Vagina (tissue), 2 donors: ENCODE results near the gene HCN4. TPM values are rescaled to one million over a fixed set of nuclear protein-coding genes. Genes with fewer than 3 reads are reported as not detected.

Experiments used
- DNase-seq, 2 donors: peaks; one replicate each; pipeline ENCODE4 v3.0.0-alpha.2; 2017; ENCODE audit errors: extremely low spot score in 2 of 2
- H3K27ac ChIP-seq: fragments of 200-600 bp; sonication (generic); one replicate; pipeline ENCODE4 v1.5.1; 2019
- H3K27me3 ChIP-seq: fragments of 200-600 bp; sonication (generic); one replicate; pipeline ENCODE4 v1.5.1; 2019
- H3K36me3 ChIP-seq, 2 donors: fragments of 200-600 bp; sonication (generic); one replicate each; pipeline ENCODE4 v1.5.1; 2017 to 2019
- H3K4me1 ChIP-seq: fragments of 200-600 bp; sonication (generic); one replicate; pipeline ENCODE4 v1.5.1; 2019
- H3K4me3 ChIP-seq, 2 donors: fragments of 200-600 bp; sonication (generic); 1 replicate in 1 of 2; 2 replicates in 1 of 2; pipeline ENCODE4 v1.5.1; 2016 to 2019
- H3K9me3 ChIP-seq: fragments of 200-600 bp; sonication (generic); one replicate; pipeline ENCODE4 v1.5.1; 2019
- POLR2A ChIP-seq, 2 donors: fragments of 450-650 bp; IDR thresholded peaks; one replicate each; pipeline ENCODE4 v1.6.1; 2017; ENCODE audit warnings: antibody characterized with exemption in 2 of 2, mild to moderate bottlenecking in 2 of 2, moderate library complexity in 2 of 2
- POLR2AphosphoS5 ChIP-seq, 2 donors: sonication (generic); formaldehyde crosslinking; IDR thresholded peaks; one replicate each; pipeline ENCODE4 v1.9.0; 2017; ENCODE audit warnings: antibody characterized with exemption in 2 of 2, mild to moderate bottlenecking in 2 of 2, low read depth in 1 of 2; ENCODE audit not compliant: insufficient read depth in 1 of 2
- intact Hi-C: fragments of 100-400 bp; cut with DNase I; formaldehyde crosslinking; loops from one replicate; pipeline ENCODE4 v1.15.1; 2023
- total RNA-seq: library from RNA; depleted of rRNA; stranded (reverse); fragments of >200 nt; gene quantifications from one replicate; pipeline ENCODE4 v1.2.3, GENCODE V29; 2016
- TF ChIP-seq, protein P1 (sequence below), 3 experiments: fragments of 450-650 bp in 2 of 3; fragments of 200-600 bp in 1 of 3; sonication (generic) in 1 of 3; IDR thresholded peaks; one replicate each; pipeline ENCODE4 v1.5.1; 2017 to 2019; ENCODE audit warnings: antibody characterized with exemption in 3 of 3, mild to moderate bottlenecking in 2 of 3, moderate library complexity in 2 of 3

Gene HCN4
- total RNA-seq, 1 donor from 2014 or later = 0.25 TPM

DNA sequence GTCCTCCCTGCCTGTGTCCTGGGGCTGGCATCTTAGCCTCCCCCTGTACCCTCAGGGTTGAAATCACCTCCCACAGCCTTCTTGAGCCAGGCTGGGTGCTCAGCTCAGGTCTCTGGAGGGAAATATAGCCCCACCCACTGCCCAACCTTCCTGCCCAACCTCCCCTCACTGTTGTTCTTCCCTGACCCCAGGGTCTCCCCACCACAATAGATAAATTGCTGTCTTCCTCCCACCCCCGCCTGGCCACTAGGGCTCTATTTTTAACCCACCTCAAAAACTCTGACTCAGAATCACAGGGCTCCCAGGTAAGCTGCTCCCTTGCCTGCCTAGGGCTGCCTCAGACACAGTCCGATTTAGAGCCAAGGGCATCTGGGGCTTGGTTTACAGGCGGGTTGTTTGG, 15.0 kb downstream of the HCN4 start:
- no peak overlapping the region for H3K4me3 ChIP-seq

DNA sequence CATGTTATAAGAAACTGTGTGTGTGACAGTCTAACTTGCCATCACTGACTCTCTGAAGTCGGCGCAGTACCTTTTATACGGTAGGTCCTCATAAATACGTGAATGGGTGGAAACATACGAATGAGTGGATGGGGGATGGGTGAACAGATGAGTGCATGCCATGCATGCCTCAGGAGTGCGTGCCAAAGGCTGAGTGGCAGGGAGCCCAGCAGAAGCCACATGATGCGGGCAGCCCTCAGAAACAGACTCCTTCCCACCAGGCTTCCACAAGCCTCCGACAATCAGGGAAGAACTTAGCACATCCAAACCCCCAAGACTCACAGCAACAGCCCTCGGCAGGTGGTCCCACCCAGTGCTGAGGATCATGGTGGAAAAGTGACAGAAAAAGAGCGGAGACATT, 16.7 kb downstream of the HCN4 start:
- no peak overlapping the region for H3K4me3 ChIP-seq
- TF ChIP-seq POLR2A (IDR thresholded peaks at IDR 0.05) = no peak
- TF ChIP-seq, protein P1, sequence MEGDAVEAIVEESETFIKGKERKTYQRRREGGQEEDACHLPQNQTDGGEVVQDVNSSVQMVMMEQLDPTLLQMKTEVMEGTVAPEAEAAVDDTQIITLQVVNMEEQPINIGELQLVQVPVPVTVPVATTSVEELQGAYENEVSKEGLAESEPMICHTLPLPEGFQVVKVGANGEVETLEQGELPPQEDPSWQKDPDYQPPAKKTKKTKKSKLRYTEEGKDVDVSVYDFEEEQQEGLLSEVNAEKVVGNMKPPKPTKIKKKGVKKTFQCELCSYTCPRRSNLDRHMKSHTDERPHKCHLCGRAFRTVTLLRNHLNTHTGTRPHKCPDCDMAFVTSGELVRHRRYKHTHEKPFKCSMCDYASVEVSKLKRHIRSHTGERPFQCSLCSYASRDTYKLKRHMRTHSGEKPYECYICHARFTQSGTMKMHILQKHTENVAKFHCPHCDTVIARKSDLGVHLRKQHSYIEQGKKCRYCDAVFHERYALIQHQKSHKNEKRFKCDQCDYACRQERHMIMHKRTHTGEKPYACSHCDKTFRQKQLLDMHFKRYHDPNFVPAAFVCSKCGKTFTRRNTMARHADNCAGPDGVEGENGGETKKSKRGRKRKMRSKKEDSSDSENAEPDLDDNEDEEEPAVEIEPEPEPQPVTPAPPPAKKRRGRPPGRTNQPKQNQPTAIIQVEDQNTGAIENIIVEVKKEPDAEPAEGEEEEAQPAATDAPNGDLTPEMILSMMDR (IDR thresholded peaks at IDR 0.05) = no peak
- no peak for TF ChIP-seq POLR2AphosphoS5 (IDR thresholded peaks at IDR 0.05; ENCODE audit: insufficient read depth in 1 of 2, low read depth in 1 of 2)
- no peaks in the 10 kb centered on the region for H3K4me1 ChIP-seq
- no peaks in the 10 kb centered on the region for H3K9me3 ChIP-seq
- no peak for DNase-seq
- H3K27me3 ChIP-seq = no peaks in the 10 kb centered on the region
- intact Hi-C loops = no loop called here
- no peak overlapping the region for H3K27ac ChIP-seq
- no peaks in the 10 kb centered on the region for H3K36me3 ChIP-seq

More for the DNA sequence above, 15.0 kb downstream of the HCN4 start:
- Histone ChIP-seq H3K27ac (no peak overlapping the region), H3K9me3 (no peaks in the 10 kb centered on the region), H3K36me3 (no peaks in the 10 kb centered on the region), H3K4me1 (no peaks in the 10 kb centered on the region), H3K27me3 (no peaks in the 10 kb centered on the region)
- no peak for DNase-seq
- TF ChIP-seq POLR2A (IDR thresholded peaks at IDR 0.05) (no peak), POLR2AphosphoS5 (IDR thresholded peaks at IDR 0.05; ENCODE audit: insufficient read depth in 1 of 2, low read depth in 1 of 2) (no peak)
- TF ChIP-seq, protein P1 (IDR thresholded peaks at IDR 0.05) = no peak
- intact Hi-C loops = no loop called here

DNA sequence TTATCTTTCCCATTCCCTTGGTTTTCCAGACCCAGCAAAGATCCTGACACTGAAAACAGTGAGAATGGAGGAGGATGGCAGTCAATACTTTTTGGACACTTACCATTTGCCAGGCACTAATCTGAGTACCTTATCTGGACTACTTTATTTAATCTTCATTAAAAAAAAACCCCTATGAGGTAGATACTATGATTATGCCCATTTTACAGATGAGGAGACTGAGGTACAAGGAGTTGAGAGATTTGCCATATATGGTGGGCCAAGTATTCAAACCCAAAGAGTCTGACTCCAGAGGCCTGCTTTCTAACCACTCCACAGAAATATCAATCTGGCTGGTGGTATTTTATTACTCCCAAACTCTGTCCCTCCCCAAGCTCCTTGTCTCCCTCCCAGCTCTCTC, 19.6 kb downstream of the HCN4 start:
- Histone ChIP-seq H3K27me3 (no peaks in the 10 kb centered on the region), H3K9me3 (no peaks in the 10 kb centered on the region), H3K4me3 (no peak overlapping the region), H3K27ac (no peak overlapping the region), H3K4me1 (no peaks in the 10 kb centered on the region), H3K36me3 (no peaks in the 10 kb centered on the region)
- DNase-seq = no peak
- intact Hi-C loops = no loop called here
- TF ChIP-seq, protein P1 (IDR thresholded peaks at IDR 0.05) = no peak
- TF ChIP-seq POLR2A (IDR thresholded peaks at IDR 0.05) (no peak), POLR2AphosphoS5 (IDR thresholded peaks at IDR 0.05; ENCODE audit: insufficient read depth in 1 of 2, low read depth in 1 of 2) (no peak)

DNA sequence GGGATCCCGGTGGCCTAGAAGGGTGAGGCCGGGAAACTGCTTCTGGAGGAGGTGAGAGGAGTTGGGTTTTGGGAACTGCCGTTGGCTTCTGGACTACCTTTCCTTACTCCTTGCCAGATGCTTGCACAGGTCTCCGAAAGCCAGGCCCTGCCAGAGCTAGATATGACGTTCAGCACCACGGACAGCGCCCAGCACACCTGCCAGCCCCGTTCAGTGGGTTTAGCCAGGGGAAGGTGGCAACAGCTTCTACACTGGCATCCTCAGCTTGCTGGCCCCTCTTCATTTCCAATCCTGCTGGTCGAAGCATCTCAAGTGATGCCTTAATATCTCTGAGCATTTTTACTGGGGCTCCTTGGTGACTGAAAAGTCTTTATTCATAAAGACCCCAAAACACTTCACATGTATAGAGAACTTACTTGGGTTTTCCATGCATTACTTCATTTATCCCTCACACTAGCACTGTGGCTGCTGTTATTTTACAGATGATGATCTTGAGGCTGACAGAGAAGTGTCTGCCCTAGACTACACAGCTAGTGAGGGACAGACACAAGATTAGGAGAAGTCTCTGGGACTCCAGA, 21.9 kb downstream of the HCN4 start:
- Histone ChIP-seq H3K9me3 (no peaks in the 10 kb centered on the region), H3K27me3 (no peaks in the 10 kb centered on the region), H3K36me3 (no peaks in the 10 kb centered on the region), H3K27ac (no peak overlapping the region), H3K4me1 (no peaks in the 10 kb centered on the region), H3K4me3 (no peak overlapping the region)
- intact Hi-C loops = no loop called here
- no peak for TF ChIP-seq POLR2AphosphoS5 (IDR thresholded peaks at IDR 0.05; ENCODE audit: insufficient read depth in 1 of 2, low read depth in 1 of 2)
- TF ChIP-seq, protein P1 (IDR thresholded peaks at IDR 0.05) = no peak
- no peak for DNase-seq

DNA sequence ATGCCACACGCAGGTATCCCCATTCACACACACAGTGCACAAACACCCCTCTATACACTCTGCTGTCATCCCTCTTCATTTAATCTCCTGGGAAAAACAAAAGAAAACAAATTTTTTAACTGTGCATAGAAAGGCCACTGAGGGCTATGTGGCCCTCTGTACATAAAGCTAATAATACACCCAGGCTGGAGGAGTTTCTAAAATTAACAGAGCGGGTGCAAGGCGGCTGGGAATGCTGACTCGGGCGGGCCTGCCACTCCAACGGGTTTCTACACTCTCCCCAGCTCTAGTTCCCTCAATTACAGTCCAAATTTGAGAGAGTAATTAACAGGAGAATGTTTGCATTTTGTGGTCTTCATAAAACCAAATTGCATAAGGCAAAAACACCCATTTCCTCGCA, 23.1 kb downstream of the HCN4 start:
- H3K27me3 ChIP-seq = no peaks in the 10 kb centered on the region
- no peaks in the 10 kb centered on the region for H3K36me3 ChIP-seq
- no peaks in the 10 kb centered on the region for H3K9me3 ChIP-seq
- H3K27ac ChIP-seq = no peak overlapping the region
- TF ChIP-seq POLR2A (IDR thresholded peaks at IDR 0.05) = no peak
- TF ChIP-seq, protein P1 (IDR thresholded peaks at IDR 0.05) = no peak
- intact Hi-C loops = no loop called here
- DNase-seq = no peak
- H3K4me1 ChIP-seq = no peaks in the 10 kb centered on the region
- H3K4me3 ChIP-seq = no peak overlapping the region
